Measurements from ENCODE around the gene SPAG16.

DNA sequence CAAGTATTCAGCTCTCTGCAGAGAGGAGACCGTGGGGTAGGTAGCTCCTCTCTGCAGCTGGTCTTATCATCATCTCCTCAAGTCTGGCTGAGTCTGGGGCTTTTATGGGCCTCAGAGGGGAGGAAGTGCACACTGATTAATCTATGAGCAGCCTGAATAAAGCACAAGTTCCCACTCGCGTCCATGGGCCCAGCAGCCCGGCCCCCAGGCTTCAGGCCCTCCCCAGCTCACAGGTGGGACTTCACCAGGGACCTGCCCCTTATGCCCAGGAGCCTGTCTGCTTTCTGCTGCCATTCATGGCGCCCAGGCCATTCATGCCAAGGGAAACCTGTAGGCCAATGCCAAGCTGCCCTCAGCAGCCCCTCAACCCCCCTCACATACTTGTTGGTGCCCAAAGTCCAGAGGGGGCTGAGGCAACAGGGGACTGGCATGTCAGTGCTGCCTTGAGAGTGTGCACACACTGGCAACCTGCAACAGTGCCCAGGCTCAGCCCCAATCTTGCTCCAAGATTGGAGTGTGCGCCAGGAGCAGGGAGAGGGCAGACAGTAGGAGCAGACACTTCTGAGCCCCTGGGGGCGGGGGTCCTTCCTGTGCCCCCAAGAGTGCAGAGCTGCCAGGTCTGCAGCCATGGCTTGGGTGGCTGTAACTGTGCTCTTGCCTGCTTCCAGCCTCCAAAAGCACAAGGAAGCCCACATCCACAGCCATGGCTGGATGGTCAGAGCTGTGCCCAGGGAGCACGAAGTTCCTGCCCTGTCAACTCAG, 751.0 kb downstream of the SPAG16 start:
- TF ChIP-seq, protein P1, sequence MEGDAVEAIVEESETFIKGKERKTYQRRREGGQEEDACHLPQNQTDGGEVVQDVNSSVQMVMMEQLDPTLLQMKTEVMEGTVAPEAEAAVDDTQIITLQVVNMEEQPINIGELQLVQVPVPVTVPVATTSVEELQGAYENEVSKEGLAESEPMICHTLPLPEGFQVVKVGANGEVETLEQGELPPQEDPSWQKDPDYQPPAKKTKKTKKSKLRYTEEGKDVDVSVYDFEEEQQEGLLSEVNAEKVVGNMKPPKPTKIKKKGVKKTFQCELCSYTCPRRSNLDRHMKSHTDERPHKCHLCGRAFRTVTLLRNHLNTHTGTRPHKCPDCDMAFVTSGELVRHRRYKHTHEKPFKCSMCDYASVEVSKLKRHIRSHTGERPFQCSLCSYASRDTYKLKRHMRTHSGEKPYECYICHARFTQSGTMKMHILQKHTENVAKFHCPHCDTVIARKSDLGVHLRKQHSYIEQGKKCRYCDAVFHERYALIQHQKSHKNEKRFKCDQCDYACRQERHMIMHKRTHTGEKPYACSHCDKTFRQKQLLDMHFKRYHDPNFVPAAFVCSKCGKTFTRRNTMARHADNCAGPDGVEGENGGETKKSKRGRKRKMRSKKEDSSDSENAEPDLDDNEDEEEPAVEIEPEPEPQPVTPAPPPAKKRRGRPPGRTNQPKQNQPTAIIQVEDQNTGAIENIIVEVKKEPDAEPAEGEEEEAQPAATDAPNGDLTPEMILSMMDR (IDR thresholded peaks at IDR 0.05; ENCODE audit: low read depth, low read length) = no peak
- no peak for TF ChIP-seq MYC (IDR thresholded peaks at IDR 0.05; ENCODE audit: low read depth, low read length)
- TF ChIP-seq, protein P2, sequence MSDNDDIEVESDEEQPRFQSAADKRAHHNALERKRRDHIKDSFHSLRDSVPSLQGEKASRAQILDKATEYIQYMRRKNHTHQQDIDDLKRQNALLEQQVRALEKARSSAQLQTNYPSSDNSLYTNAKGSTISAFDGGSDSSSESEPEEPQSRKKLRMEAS (IDR thresholded peaks at IDR 0.05; ENCODE audit: low read depth, low read length) = no peak
- no peak for TF ChIP-seq POLR2A (IDR thresholded peaks at IDR 0.05; ENCODE audit: extremely low read depth, insufficient read length)

All from NB4 (cell line).